Endometrial microvascular endothelial cells (primary cell): Measurements from ENCODE around the gene GRXCR2. TPM values are rescaled to one million over a fixed set of nuclear protein-coding genes. Genes with fewer than 3 reads are reported as not detected.
"Not testable (repeated sequence)": the region's sequence is repeated elsewhere in the genome, so short reads cannot be mapped to it uniquely, and the experiment has no call there.

Source experiments
- in situ Hi-C: cut with HindIII; loops from 2 replicates; pipeline ENCODE4 v1.10.0; 2017; ENCODE audit warnings: low sequenced_read_pairs, low pct_unique_long_range_greater_than_20kb; ENCODE audit errors: inconsistent ontology term
- total RNA-seq: library from RNA; depleted of rRNA; stranded (reverse); fragments of >200 nt; gene quantifications from one replicate; pipeline ENCODE4 v1.2.3, GENCODE V29; 2015; ENCODE audit errors: inconsistent ontology term

GRXCR2 gene
- total RNA-seq, 1 donor from 2014 or later, result not detected

DNA sequence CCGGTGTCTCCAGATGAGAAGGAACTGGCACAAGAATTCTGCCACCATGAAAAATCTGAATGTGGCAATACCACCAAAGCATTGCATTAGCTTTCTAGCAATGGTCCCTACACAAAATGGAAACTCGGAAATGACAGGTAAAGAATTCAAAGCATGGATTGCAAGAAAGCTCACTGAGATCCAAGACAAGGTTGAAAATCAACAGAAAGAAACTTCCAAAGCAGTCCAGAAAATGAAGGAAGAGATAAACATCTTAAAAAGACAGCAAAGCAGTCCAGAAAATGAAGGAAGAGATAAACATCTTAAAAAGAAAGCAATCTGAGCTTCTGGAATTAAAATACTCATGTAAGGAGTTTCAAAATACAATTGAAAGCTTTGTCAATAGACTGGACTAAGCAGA lies 16.8 kb upstream of the GRXCR2 start:
- in situ Hi-C loops, result no loop called here

GRCh38 chr5:145887976-145888574 lies 15.3 kb upstream of the GRXCR2 start:
- in situ Hi-C loops, result no loop called here

GRCh38 chr5:145887217-145887616 lies 14.4 kb upstream of the GRXCR2 start:
- in situ Hi-C loops, result no loop called here

GRCh38 chr5:145874765-145875164 lies 2.0 kb upstream of the GRXCR2 start:
- in situ Hi-C loops, result no loop called here

DNA sequence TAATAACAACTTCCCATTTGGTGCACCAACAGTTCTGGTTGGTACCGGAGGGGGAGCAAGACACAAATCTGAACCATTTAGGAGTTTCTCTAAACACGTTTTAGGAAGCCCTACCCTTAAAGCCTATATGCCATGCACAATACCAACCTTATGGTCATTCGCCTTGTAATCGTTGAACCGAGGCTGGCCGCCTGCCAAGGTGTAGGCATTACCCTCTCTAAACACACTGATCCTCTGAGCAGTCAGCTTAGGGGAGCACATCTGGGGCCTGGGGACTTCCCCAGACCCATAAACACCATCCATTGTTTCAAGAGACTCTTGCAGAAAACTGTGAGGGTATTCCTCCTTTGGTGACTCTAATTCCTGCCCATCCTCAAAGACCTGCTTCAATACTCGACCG lies 328 bp downstream of the GRXCR2 start:
- in situ Hi-C loops, result no loop called here

DNA sequence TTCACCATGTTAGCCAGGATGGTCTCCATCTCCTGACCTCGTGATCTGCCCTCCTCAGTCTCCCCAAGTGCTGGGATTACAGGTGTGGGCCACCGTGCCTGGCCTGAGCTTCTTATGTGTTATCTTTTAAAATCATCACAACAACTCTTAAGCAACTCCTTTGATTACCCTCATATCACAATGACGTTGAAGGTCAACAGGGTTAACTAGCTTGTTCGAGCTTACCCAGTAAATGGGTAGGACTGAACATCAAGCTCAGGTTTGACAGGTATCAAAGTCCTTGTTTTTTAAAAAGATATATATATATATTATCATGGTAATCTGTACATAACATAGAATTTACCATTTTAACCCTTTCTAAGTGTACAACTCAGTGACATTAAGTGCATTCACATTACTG lies 3.1 kb downstream of the GRXCR2 start:
- in situ Hi-C loops, result no loop called here

DNA sequence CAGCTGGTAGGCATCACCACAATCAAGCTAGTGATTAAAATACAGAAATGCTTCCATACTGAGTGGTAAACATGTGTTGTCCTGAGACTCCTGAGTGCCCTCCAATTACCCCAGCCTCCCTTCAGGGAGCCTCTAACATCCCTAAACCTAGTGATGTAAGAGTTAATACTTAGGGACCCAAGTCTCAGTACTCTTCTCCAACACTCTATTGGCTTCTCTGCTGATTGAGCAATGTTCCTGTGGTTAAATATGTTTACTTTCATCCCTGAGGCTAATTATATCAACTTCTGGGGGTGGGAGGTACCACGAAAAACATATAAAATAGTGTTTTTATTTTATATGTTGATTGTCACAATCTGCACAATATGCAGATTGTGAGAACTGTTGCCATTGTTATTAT lies 5.0 kb downstream of the GRXCR2 start:
- in situ Hi-C loops, result no loop called here

DNA sequence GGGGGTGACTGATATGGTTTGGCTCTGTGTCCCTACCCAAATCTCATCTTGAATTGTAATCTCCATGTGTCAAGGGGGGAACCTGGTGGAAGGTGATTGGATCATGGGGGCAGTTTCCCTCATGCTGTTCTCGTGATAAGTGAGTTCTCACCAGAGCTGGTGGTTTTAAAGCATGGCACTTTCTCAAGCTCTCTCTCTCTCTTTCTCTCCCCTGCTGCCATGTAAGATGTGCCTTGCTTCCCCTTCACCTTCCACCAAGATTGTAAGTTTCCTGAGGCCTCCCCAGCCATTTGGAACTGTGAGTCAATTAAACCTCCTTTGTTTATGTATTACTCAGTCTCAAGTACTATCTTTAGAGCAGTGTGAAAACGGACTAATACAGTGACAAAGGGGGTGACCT lies 8.4 kb downstream of the GRXCR2 start:
- in situ Hi-C loops, result not testable (repeated sequence)

DNA sequence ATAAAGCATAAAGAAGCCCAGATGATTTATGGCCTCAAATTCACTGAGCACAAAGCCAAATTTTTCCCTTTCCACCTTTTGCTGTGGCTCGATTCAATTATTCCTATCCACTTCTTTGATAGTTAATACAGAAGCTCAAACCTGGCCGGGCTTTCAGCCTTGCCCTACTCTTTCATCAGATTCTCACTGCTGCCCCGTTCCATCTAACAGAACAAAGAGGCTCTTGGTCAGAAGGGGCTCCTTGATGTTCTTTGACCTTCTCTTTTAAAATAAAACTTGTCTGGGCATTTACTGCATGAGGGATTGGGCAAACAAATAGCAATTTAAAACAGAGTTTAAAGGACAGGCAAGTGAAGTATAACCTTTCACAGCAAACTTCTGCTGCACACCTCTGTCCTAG lies 9.8 kb downstream of the GRXCR2 start:
- in situ Hi-C loops, result no loop called here

GRCh38 chr5:145859897-145860296 lies 12.9 kb downstream of the GRXCR2 start:
- in situ Hi-C loops, result no loop called here

GRCh38 chr5:145859453-145859852 lies 13.4 kb downstream of the GRXCR2 start:
- in situ Hi-C loops, result no loop called here

DNA sequence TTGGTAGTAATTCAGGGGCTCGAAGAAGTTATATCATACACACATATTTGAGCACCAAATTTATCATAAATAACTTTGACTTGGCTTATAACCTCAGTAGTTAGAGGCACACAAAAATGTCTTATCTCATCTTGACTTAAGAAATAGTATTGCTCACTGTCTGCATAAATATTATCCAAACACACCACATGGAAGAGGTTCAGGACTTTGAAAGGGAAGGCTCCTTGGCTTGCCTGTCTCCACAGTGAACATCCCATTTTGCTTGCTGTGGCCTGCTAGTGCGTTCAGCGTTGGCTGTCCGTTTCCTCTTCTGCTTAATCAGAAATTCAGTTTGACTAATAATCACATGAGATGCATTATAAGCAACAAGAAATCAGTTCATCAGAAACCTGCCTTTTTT lies 13.9 kb downstream of the GRXCR2 start:
- in situ Hi-C loops, result no loop called here

GRCh38 chr5:145856285-145856818 lies 16.5 kb downstream of the GRXCR2 start:
- in situ Hi-C loops, result no loop called here

GRCh38 chr5:145855763-145856267 lies 17.0 kb downstream of the GRXCR2 start:
- in situ Hi-C loops, result no loop called here

DNA sequence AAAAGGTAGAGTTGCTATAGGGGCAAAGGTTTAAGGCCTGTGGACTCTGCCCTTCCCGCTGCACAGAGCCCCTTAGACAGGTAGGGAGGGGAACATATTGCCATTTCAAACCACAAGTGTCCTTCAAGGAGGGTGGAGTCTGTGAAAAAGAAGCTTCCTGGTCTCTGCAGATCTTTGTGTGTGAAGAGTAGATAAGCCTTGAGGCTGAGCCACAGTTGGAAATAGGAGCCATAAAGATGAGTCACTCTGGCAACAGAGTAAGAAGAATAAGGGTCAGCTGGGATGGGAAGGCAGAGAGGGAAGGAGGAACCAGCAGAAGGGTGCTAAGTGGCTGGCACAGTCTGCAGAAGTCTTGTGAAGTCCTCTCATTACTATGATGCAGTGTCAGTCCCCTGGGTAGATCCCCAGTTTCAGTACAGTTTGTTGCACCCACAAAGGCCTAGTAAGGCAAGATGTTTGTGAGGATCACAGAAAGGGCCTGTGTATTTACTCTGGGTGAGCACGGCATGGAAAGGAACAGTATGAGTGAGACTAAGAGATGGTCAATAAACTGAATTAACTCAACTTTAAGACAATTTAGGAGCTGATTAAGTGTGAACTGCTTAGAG lies 18.1 kb downstream of the GRXCR2 start:
- in situ Hi-C loops, result no loop called here

DNA sequence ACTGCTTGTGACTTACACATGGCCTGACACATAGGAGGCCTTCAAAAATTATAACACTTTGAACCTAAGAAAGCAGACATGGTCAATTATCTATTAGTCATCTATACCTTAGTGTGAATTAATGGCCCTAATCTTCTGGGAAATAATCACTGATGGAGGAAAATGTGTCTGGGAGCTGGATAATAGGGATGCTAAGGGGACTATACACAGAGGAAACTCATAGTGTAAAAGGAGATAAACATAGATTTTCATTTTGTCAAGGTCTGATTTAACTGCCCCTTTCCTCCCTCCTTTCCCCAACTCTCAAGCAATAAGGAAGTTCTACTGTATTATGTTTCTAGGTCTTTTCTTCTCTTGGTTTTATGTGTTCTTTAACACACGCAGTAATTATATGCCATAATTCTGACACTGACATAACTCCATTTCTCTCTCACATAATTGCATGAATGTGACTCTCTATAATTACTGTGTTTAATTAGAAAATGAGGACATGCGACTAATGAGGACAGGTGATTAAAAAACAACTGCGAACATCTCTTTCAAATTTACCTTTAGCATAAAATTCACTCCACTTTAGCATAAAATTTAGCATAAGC lies 18.9 kb downstream of the GRXCR2 start:
- in situ Hi-C loops, result no loop called here

- in situ Hi-C loops, result no loop called here
Observed at GRCh38 chr5:145852990-145853389, 19.8 kb downstream of the GRXCR2 start.

- in situ Hi-C loops, result loop anchor here (25.0 kb wide), 1 partner anchor 162 kb away; no protein-coding TSS in a partner anchor
Observed at GRCh38 chr5:145848854-145849253, 24.0 kb downstream of the GRXCR2 start.

DNA sequence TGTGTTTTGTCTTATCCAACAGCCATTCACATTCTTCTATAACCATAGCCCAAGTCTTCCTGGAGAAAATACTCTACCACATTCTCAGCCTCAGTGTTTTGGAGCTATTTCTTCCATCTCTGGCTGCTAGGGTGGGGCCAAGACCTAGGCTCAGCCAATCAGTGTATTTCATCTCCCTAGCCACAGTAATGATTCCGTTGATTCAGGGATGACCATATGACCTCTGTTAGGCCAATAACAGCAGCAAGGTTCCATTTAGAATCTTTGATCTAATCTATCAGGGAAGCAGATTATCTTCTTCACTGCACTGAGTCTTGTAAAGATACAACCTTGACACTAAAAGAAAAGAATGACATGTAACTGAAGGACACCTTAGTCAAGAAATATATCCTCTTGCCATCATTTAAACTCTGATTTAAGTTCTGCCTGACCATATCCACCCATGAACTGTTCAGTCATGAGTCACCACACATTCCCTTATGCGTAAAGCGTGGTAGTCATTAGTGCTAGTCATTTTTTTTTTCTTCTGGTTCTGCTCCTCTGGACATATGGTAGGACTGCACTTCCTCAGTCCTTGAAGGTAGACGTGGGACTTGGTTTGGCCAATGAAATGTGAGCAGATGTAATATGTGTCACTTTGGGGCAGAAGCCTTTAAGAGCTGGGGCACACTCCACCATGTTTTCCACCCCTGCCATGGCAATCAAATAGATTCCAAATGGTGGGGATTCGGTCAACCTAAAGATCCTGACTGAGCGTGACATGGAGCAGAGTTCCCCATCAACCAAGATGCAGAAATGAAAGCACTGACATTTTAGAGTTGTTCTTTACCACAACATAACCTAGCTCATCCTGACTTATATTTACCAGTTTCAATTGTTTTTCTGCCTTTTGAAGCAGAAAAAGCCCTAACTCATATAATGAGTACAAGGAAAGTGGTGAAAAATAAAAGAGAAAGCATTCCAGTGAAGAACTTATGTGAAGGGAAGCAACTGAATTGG lies 25.0 kb downstream of the GRXCR2 start:
- in situ Hi-C loops, result loop anchor here (25.0 kb wide), 1 partner anchor 160 kb away; no protein-coding TSS in a partner anchor
